ENCODE results near the gene CLHC1.

Gene CLHC1

DNA sequence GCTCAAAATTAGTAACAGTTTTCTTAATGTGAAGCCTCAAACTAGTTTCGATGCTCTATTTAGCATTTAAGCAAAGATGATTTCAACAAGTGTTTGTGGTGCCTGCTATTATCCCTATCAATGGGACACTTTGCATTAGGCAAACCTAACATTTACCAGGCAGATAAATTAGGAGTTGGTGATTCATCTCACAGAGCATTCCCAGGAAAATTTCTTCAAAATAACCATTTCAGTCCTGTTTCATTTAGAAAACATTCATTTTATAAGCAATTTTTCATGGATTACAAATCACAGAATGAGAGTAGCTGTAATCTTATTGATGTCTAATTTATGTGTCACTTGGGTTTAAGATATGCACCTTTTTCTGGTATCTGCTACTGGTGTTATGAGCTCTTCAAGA lies 62.7 kb downstream of the CLHC1 start:
- DNase-seq (ENCODE audit: low spot score), result no peak

DNA sequence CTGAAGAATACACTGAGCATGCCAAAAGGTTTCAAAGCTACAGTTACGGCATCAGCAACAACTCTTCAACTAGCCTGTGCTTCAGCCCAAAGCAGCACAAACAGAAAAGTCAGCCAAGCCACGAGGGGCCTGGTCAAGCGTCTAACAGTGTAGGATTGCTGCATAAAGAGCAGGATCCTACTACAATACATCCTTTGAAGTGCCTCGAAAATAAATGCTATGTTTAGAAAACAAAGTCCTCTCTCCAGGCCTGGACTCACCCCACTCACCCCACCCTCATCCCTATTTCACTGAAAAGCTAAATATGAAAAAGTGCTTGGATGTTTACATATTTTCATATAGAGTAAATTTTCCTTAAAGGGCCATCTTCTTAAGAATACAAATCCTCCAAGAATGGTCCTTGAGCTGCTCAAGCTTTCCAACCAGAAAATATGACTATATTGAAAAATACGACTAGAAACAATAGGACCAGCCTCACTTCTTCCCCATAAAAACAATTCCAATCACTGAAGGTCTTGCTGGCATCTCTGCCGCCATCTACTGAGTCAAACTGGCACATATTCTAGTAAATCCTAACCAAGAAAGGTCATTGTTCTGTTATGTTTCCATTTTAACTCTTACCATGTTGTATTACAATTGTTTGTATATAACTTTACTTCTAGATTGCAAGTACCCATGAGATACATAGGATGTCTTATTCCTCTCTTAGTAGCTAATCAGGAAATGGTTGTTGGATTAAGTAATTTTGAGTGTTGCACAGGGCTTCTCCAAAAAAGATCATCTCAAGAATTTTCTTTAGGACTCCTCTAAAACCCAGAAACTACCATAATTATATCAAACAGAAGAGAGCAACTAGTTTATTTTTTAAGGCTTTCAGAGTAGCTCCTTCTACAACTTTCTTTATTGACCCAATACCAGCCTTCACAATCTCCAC lies 63.6 kb downstream of the CLHC1 start:
- peak; percentile 59 for DNase-seq (ENCODE audit: low spot score)

GRCh38 chr2:55165626-55166025 lies 66.5 kb downstream of the CLHC1 start:
- DNase-seq (ENCODE audit: low spot score), result no peak

GRCh38 chr2:55164534-55165480 lies 67.3 kb downstream of the CLHC1 start:
- no peak for DNase-seq (ENCODE audit: low spot score)

- DNase-seq (ENCODE audit: low spot score), result no peak
These were observed 68.1 kb downstream of the CLHC1 start for GRCh38 chr2:55163941-55164390.

DNA sequence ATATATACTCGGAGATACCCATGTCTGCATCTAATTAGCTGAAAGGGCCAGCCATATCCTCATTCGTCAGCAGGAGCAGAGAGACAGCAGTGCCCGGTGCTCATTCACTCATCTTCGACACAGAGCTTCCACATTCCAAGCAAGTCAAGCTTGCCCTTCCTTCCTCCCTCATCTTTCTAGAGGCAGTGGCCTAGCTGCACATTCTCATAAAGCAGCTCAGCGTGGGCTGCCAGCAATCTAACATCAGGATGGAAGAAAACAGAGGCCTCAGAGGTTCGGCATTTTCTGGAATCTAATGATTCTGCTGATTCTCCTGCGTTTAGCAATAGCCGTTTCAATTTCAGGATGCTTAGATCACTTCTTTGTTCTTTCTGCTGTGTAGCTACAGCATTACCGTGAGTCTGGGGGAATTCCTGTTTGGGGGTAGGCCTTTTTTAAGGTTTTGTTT lies 68.8 kb downstream of the CLHC1 start:
- DNase-seq (ENCODE audit: low spot score), result no peak

GRCh38 chr2:55162284-55163006 lies 69.6 kb downstream of the CLHC1 start:
- no peak for DNase-seq (ENCODE audit: low spot score)

DNA sequence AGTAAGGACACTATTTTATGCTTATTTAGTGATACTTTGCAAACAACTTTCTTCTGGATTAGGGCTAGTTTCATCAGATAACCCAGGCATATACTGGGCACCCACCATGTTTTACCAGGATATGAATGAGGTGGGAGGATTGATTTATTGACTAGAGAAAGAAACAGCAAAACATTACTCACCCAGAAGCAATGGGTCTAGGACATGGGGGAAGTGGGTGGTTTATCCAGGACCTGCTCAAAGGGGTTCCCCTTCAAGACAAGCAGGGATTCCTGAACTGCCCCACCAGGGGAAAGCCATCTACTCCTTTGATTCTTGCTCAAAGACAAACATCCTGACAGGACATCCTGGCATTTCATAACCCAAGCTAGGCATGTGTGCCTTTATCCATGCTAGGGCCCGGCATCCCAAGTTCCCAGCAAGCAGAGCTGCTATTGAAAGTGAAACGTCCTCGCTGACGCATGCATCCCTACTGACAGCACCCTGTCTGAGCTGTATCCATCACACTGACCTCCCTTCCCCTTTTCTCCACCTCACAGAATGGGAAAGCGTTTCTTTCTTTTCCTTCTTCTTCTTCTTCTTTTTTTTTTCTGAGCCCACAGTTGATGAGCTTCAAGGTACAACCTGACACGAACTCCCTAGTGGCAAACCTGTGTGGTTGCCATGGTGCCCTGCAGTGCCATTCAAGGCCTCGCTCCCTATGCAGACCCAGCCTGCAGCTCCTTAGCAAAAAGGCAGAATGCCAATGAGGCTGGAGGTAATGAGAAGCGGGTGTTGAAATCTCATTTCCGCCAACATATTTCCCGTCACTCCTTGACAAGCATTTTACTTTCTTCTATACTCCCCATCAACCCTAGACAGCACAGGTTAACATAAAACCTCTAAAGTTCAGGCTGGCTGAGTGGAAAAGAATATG lies 70.5 kb downstream of the CLHC1 start:
- no peak for DNase-seq (ENCODE audit: low spot score)

GRCh38 chr2:55160422-55160821 lies 71.7 kb downstream of the CLHC1 start:
- no peak for DNase-seq (ENCODE audit: low spot score)

- no peak for DNase-seq (ENCODE audit: low spot score)
These were observed 72.3 kb downstream of the CLHC1 start for GRCh38 chr2:55159752-55160151.

DNA sequence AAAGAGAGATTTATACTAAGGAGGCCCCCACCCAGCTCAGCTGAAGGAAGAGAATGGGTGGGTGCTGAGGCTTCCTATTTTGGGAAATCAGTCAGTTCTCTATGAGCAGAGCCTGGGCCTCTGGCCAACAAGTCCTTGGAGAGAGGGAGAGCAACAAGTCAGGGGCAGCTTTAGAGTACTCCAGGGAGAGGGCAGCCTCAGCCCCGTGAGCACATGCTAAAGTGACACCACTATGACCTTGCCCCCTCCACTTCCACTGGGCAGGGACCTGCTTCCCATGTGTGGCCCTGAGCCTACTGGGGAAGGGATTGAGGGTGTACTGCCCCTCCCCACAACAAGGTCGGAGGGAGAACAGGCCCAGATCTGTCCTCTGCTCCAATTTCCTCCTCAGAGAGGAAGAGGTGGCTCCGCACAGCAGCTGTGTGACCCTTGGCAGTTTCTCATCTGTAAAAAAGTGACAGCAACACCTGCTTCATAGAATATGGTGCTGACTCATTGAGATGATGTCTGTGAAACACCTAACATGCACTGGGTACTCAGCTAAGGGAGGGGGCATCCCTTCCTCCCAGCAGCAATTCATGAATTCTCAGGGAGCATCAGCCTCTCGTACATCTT lies 72.9 kb downstream of the CLHC1 start:
- DNase-seq (ENCODE audit: low spot score), result no peak

DNA sequence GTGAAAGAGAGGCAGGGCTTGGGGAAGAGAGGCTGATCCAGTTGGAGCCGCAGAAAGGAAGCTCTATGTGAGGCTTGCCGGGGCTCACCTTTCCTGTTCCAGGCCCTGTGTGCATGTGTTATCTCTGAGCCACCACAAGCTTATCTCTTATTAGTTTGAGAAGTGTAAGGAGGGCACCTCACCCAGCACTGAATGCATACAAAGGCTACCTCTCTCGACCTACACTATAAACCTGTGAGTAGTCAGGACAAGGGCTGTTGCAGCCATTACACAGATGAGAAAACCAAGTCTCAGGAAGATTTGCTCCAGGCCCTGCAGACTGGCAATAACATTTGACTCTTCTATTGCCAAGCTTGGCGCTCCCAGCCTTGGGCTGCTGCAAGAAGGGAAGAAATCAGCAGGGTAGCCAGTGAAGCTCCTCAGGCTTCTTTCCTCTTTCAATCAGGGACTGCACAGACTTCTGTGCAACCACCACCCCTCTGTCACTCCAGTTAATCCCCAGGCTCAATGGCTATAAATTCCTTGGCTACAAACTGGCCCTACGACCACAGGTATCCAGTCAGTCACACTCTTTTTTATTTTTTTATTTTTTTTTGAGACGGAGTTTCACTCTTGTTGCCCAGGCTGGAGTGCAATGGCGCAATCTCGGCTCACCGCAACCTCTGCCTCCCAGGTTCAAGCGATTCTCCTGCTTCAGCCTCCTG lies 73.8 kb downstream of the CLHC1 start:
- DNase-seq (ENCODE audit: low spot score), result no peak

GRCh38 chr2:55157474-55157884 lies 74.6 kb downstream of the CLHC1 start:
- no peak for DNase-seq (ENCODE audit: low spot score)

- no peak for DNase-seq (ENCODE audit: low spot score)
These were observed 75.1 kb downstream of the CLHC1 start for GRCh38 chr2:55156984-55157383.

DNA sequence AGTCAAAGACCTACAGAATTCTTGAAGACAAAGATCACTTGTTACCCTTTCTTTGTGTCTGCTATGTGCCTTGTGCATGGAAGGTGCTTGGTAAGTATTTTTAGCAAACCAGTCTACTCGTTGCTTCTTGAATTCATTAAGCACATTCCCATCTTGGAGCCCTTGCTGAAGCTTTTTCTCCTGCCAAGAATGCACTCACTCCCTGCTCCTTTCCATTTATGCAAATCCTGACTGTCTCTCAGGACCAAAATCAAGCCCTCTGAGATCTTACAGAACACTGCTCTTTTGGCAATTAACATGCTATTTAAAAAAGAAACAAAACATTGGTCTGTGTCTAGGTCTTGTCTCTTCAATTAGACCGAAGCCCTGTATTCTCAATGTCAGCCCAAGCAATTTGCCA lies 75.8 kb downstream of the CLHC1 start:
- no peak for DNase-seq (ENCODE audit: low spot score)

DNA sequence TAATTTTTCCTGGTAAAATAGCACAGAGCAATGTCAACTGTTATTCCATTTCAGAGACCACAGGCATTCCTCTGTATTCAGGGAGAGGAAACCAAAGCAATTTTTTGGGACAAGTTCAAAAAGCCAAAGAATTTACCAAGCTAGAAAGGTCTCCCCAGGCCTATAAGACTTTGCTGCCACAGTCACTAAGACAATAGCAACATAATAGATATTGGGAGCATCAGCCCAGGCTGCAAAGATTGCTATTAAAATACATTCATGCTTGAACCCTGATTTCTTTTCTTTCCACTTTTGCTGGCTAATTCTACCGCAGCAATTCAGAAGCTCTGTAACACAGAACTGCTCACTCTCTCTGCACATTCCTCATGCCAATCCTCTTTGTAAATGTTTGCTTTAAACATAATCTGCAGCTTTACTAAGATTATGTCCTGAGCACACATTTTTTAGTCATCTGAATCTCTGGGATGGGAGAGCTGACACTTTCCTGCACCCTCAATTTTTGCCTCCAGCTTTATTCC lies 76.3 kb downstream of the CLHC1 start:
- no peak for DNase-seq (ENCODE audit: low spot score)

GRCh38 chr2:55155206-55155605 lies 76.9 kb downstream of the CLHC1 start:
- no peak for DNase-seq (ENCODE audit: low spot score)

GRCh38 chr2:55154525-55155030 lies 77.5 kb downstream of the CLHC1 start:
- DNase-seq (ENCODE audit: low spot score), result no peak

DNA sequence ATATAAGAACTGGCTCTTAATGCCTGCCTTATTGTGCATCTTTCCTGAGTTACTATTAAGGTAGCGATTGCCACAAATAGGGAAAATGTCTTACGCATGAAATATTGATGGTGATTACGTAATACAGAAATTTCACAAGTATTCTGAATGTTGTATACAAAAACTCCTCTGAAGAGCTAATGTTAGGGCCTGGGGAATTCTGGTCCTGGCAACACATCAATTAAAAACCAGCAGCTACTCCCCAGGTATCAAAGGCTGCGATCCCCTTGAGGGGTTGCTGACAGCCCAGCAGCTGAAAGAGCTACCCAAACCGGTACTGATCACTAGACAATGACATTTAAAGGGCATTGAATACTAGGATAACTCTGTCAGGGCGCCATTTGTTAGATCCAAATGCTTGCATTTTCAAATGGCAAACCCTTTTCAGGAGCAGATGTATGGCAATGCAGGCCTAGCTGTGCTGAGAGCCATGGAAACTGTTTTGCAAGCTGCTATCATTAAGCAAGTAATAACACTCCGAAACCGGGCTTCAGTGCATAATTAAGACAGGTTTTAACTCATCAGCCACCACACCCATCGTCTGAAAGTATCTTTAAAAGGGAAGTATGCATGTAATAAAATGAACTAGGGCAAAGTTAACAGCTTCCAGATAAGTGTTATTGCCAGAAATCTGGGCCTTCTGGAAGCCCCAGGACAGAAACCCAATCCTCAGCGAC lies 78.4 kb downstream of the CLHC1 start:
- DNase-seq (ENCODE audit: low spot score), result no peak

All from D341Med (cell line).